NCI-H524 (cell line): ENCODE data around the gene KLF16.

ENCODE experiments used
- DNase-seq, 2 experiments: peaks; one replicate each; lab custom pipeline; 2025; lab: John Stamatoyannopoulos, UW

Gene KLF16

DNA sequence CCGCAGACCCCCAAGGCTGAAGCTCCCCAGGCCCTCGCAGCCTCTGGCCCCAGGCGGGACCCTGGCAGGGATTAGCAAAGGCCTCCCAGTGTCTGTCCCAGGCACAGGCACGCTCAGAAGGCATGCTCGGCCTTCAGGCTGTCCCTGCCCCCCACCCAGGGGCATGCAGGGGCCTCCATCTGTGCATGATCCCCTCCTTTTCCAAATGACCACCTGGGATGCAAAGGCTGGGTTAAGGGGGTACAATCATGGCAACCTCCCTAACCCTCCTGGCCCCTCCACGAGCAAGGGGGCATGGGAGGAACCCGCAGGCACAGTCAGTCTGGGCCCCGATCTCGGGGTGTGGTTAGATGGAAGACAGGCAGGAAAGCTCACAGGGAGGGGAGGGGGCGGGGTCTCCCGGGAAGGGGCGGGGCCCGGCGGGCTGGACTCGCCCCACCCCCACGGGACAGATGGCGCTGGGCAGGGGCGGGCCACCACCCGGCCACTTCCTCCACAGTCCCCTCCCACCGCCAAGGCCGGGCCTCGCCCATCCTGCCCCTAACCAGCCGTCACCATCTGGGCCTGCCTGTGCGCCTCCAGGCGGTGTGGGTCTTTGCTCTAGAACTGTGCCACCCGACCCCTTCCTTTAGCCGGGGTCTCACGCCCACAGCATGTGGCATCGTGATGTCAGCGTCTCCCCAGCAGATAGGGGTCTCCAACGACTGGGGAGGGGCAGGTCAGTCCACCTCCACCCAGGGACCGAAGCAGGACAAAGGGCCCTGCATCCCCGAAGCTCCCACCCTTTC lies 8.1 kb downstream of the KLF16 start:
- peak; percentile 95 to 98 for DNase-seq

DNA sequence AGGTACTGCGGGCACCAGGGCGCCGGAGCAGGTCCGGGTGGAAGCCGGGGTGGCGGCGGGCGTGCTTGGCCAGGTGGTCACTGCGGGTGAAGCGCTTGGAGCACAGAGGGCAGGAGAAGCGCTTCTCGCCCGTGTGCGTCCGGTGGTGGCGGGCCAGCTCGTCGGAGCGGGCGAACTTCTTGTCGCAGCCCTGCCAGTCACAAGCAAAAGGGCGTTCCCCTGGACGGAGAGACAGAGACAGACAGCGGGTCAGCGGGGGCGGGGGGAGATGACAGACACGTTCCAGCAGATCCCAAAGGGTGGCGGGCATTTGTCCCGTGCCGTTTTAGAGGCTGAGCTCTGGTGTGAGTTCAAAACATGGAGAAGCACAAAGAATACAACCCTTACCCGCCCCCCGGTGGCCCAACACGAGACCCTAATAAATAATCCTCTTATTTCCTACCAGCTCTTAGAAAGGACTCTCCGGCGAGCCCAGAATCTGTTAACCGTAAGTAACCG lies 8.8 kb downstream of the KLF16 start:
- no peak for DNase-seq

DNA sequence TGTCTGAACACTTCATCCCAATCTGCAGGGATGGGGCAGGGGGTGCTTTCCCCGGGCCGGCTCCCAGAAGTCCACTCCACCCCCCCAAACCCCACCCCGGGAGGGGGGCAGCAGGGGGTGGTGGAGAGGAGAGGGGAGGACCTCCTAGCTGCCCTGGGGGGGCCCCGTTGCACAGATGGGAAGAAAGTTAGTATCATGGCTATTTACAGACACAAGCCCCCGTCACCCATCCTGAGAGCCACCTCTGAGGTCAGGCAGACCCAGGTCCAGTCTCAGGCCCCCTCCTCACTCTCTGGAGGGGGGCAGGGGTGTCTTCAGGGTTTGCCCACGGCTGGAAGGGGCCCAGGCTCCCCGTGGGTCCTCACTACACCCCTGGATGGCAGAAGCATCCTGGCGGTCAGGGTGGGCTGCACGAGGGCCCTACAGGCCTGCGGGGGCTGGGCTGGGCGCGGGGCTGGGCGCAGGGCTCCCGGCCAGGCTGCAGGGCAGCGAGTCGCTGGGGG lies 9.3 kb downstream of the KLF16 start:
- DNase-seq: no peak

DNA sequence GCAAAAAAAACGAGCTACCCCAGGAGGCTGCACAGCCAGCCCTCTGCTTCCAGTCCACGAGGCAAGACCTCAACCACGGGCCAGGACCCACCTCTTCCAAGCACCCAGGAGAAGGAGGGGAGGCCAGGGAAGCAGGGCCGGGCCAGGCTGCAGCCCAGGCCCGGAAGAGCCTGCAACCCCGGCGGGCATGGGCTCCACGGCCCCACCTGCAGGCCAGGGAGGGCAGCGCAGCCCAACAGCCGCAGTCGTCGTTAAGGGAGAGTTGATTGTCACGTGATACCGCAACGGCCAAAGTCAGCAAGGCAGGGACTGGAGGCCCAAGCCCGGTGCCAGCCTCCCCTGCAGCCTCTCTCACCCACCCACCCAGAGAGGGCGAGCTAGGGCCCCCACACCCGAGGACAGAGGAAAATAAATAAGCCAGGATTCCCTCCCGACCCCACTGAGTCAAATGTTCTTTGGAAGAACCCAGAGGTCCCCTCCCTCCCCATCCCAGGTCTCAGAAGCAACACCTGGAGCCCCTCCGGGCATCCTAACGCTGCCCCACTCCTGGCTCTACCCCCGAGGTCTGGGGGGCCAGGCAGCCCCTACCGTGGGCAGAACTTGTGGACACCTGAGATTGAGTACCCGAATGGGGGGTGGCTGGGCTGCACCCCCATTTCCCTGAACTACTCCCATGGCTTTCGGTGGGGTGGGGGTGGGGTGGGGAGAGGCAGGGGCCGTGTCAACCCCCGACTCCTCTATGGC lies 9.9 kb downstream of the KLF16 start:
- peak; percentile 26 to 64 for DNase-seq

DNA sequence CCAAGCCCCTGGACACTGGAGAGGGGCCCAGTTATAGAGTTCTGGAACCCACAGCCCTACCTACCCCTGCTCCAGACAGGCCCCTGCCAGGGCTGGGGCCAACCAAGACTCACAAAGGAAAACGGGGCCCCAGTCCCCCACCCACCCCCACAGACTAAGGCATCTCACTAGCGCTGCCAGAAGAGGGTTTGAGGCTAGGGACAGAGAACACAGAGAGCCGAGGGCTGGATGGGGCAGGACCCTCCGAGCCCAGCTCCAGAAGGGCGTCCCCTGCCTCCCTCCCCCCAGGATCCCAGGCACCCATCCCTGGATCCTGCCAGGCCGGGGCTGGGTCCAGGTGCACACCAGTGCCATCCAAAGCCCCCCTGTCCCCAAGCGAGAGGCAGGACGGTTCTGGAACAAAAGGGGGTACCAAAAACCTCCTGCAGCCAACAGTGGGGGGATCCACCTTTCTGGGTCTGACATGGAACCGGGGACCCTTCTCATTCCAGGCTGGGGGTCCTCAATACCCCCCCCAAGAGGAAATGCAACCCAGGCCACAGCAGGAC lies 10.7 kb downstream of the KLF16 start:
- DNase-seq: no peak

DNA sequence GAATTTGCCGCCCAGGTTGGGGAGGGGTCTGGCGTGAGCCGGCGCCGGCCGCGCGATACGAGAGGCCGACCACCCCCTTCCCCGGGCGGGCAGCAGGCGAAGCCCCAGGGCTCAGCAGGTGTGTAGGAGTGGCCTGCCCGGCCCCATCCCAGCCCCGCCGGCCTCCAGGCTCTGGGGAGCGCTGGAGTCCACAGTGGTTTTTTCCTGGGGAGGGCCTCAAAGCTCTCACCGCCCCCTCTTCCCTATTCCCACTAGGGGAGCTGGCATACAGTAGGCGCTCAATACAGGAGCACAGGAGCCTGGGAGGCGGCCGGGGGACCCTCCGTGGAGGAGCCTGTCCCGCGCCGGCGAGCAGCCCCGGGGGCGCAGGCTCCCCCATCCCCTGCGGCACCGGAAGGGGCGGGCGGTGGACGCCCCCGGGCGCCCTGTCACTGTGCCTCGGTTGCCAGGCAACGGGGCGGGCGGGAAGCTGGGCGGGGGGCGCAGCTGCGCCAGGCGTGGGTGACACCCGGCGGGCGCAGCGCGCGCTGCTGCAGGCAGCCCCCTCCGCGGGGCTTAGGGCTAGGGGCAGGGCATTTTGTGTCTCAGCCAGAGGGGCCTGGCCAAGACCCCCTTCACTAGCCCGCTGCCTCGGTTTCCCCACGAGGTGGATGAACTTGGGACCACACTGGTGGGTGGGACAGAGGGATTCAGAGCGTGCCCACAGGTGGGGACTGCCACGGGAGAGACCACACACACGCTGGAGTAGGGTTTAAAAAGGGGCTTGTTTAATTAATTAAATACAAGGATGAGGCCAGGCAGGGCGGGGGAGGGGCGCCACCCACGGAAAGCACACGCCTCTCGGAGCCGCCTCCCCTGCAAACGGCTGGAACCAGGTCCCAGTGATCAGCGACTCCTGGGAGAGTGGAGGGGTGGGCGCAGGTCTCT lies 11.5 kb downstream of the KLF16 start:
- no peak for DNase-seq

DNA sequence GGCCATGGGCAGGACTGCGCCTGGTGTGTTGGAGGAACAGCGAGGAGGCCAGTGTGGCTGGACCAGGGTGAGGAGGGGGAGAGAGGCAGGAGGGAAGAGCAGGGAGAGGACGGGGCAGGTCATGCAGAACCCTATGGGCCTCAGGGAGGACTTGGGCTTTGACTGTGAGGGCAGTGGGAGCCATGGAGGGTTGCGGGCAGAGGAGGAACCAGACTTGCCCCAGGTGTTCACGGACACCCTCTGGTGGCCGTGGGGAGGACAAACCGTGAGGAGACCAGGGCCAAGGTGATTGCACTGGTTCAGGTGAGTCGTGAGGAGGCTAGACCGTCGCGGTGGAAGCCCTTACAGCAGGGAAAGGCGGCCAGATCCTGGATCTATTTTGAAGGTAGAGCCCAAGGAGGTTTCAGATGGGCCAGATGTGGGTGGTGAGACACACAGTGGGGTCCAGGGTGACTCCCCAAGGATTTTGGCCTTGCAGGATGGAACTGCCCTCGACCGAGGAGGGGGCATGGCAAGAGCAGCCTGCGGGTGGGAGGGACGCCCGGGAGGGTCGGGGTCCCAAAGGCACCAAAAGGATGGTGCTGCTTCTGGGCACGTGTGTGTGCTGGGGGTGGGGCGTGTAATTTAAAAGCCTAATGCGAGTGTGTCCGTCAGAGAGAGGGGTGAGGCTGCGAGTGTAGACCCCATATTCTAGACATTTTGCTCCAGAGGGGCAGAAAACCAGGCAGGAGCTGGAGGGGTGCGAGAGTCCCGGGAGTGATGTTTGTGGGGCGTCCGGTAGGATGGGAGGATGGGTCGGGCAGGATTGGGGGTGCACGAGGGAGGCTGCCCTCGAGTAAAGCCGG lies 12.3 kb downstream of the KLF16 start:
- no peak for DNase-seq

DNA sequence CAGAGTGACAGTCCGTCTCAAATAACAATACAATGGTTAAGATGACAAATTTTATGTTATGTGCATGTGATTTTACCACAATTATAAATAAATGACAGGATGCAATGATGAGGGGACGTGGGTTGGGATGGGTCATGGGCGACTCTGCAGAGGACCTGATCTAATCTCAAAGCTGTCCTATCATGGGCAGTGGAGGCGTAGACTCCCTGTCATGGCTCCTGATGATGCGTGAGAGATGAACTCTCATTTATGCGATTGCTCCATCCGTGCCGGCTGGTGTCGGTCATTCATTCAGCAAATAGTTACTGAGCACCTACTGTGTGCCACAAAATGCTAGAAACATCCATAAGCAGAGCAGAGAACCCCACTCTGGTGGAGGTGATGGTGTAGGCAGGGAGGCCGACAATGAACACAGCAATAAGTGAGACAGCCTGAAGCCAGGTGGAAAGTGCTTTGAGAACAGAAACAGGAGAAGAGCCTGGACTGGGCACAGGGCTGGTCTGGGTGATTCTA lies 13.4 kb downstream of the KLF16 start:
- DNase-seq: no peak

DNA sequence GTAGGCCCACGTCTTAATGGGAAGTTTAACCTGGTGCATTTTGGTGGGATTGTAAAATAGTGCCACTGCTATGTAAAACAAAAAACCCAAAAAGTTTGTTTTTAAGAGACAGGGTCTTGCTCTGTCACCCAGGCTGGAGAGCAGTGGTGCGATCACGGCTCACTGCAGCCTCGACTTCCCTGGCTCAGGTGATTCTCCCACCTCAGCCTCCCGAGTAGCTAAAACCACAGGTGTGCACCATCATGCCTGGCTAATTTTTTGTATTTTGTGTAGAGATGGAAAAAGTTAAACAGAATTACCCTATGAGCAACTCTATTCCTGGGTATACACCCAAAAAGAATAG lies 14.3 kb downstream of the KLF16 start:
- no peak for DNase-seq

DNA sequence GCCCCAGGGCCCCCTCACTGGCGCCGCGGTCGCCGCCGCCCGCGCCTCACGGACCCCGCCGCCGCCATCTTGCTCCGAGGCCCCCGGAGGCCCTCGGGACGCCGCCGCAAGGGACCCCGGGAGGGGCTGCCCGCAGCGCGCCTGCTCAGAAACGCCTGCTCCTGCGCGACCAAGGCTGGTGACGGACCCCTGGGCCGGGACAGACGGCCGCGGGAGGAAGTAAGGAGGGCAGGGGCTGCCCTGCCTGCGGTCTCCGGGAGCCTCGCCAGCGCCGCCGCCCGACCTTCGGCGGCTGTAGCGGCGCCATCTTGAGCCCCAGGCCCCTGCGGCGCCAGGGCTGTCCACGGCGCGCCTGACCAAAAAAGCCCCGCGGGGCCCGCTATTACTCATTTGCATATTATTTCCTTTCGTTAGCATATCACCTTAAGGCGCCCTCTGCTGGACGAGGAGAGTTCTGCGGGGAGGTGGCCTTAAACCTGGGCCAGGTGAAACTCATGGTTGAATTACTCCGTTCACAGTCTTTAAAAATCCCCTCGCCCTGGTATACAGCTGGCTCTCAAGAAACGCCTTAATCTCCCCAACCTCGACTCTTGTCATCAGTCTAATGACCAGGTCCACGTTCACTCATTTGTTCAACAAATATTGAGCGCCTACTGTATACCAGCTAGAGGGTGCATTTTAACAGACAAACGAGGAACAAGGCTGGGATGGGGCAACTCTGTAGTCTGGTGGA lies 14.8 kb downstream of the KLF16 start, which contains the start of gene REXO1:
Gene REXO1 (minus strand): TSS at position 85 of the 733 bp plus-strand sequence. CDS start 125 bp downstream, outside the sequence.
- peak; percentile 88 to 96 for DNase-seq

DNA sequence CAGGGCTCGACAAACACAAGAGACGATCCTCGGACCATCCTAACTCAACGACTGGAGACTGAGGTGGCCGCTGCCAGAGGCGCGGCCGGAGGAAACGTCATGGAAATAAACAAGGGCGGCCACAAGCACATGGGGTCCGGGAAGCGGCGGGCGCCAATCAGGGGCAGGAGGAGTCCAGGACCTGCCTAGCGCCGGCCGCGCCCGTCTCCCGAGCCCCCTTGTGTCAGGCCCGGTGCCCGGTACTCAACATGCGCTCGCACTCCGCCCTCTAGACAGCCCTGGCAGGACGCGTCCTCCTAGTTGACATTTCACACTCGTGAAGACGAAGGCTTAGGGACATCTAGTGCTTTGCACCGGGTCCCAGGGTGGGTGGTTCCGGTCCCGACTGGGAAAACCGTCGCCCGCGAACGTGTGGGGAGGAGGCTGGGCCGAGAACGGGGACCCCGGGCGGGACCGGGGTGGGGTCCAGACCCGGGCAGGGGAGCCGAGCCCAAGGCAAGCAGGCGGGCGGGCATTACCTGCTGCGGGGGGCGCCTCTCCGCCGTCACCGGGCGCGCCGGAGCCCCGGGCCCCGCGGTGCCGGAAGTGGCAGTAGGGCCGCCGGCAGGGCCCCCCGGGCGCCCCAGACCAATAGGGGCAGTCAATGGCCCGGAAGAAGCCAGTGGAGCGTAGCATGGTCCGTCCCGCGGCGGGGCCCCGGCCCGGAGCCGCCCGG lies 15.5 kb downstream of the KLF16 start:
- DNase-seq: no peak

DNA sequence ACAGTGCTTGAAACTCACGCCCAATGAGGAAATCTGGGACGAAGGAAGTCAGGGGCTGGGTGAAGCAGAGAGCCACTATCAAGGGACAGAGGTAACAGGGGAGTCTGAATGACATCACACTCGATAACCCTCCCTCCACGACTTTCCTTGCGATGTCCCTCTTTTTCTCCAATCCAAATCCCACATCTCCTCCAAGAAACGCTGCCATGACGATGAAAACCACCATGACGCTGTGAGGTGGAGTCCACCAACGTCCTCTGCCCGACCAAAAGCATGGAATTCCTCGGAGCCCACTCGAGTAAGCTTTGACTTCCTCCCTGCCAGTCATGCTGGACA lies 16.1 kb downstream of the KLF16 start:
- DNase-seq: no peak

DNA sequence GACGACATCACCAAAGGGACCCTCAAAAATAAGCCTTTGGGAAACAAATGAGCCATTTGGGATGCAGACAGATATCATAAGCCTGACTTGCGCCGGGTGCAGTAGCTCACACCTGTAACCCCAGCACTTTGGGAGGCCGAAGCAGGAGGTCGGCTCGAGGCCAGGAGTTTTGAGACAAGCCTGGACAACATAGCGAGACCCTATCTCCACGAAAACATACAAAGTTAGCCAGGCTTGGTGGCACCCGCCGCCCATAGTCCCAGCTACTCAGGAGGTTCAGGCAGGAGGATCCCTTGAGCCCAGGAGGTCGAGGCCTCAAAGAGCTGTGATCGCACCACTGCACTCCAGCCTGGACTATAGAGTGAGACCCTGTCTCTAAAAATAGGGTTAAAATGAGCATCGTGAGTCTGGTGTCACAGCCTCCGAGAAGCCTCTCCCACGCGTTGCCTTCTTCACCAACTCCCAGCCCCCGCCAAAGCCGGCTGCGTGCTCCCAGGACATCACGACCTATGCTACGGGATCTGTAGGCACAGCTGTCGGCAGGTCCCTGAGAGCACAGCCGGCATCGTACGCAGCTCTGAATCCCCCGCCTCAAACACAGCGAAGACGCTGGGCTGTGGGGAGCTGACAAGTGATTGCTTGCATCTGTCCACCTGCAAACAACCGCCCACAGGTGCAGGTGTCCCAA lies 16.7 kb downstream of the KLF16 start:
- DNase-seq: no peak

DNA sequence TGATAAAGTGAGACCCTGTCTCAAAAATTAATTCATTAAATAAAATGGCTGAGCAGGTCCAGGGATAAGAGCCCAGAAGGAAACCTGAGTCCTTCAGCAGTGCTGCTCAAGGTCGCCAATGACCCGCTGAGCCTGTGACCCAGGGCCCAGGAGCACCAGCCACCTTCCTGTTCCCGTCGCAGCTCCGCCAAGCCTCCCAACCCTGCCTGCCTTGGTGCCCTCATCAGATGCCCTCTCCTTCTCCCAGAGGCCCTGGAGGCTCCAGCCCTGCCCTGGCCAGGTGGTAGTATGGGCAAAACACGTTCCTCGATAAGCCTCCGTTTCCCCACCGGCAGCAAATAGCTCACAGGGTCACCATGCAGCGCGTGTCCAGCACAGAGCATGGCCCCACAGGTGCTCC lies 17.7 kb downstream of the KLF16 start:
- DNase-seq: no peak

DNA sequence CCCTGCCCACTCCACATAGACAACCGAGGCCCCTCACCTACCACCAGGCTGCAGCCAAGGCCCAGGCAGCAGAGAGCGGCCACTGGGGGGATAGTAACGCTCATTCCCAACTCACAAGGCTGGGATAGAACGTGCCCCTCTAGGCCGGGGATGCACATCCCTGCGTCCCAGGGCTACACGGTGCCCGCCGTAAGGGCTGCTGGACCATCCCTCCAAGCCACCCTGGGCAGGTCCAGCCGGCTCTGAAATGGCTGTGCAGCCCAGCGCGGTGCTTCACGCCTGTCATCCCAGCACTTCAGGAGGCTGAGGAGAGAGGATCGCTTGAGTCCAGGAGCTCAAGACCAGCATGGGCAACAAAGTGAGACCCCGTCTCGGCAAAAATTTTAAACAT lies 18.3 kb downstream of the KLF16 start:
- no peak for DNase-seq

DNA sequence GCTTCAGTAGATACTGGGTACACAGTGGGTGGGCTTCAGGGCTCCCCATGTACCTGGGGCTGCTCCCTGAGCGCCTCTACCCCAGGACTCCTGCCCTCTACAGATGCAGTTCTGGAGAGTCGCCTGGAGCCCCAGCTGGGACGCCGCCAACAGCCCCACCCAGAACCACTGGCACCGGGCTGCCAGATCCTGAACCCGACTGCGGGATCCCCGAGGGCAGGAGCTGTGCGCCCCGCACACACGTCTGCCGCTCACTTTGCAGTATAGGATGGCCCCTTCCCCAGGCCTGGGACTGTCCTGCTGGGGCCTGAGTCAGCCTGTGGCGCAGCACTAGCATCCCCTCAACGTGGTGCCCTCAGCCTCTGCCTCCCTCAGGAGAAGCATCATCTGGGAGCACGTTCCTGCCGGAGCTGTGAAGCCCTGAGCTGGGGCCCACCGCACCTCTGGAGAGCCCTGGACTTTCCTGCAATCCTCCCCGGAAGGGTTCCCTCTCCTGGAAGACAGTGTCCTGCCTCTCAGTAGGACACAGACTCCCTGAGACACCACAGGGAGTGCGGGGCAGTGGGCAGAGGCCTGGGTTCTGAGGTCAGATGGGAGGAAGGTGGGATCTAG lies 18.8 kb downstream of the KLF16 start:
- DNase-seq: no peak

DNA sequence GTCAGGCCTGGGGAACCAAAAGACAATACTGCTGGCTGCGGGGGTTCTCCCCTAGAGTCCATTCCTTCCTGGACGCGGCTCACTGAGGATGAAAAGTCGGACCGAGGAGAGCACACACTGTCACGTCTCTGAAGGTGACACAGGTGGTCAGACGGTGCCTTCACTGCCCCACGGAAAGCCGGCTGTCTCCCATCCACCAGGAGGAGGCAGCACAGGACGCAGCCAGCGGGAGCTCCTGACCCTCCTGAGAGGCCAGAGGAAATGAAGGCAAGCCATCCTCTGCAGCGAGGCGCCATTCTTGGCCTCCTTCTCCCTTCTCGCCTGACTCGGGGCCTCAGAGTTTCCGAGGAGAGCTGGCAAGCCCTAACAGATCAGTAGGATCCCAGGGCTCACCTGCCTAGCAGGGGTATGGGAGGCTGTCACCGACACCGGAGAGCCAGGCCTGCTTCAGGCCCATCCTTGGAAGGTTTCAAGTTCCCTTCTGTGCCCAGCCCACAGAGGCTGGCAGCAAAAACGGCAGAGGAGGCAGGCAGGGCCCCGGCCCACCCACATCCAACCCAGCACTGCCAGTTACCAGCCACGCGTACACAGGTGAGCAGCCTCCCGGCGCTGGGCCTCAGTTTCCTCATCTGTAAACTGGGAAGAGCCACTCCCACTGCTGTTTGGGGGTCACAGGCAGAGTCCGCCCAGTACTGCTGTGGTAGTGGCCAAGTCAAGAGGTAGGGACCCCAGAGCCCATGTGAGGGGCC lies 19.6 kb downstream of the KLF16 start:
- DNase-seq: no peak

DNA sequence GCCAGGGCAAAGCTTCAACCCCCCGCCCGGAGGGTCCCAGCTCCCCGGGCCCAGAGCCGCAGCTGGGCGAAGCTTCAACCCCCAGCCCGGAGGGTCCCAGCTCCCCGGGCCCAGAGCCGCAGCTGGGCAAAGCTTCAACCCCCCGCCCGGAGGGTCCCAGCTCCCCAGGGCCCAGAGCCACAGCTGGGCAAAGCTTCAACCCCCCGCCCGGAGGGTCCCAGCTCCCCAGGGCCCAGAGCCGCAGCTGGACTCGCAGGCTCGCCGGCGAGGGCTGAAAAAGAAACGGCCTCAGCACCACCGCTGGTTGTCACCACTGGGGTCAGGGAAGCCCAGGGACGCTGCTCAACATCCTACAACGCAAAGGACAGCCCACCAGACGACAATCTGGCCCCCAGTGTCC lies 20.3 kb downstream of the KLF16 start:
- no peak for DNase-seq
